ENCODE measurements around the gene PNISR. TPM values are rescaled to one million over a fixed set of nuclear protein-coding genes. Genes with fewer than 3 reads are reported as not detected.

Gene PNISR
- total and polyA plus RNA-seq, 2 of the 13 experiments (the other 11 are each of a cell fraction or from before 2014, with no cell fraction given), result 43.0 to 48.0 TPM

GRCh38 chr6:99359800-99360199 is 65.3 kb downstream of the PNISR start (continued):
- TF ChIP-seq DMTF1 (CRISPR knock-in tag; IDR thresholded peaks at IDR 0.05) (no peak), ZNF142 (CRISPR knock-in tag; IDR thresholded peaks at IDR 0.05) (no peak), ZNF232 (CRISPR knock-in tag; IDR thresholded peaks at IDR 0.05; ENCODE audit: borderline replicate concordance) (no peak)

- DNase-seq (ENCODE audit: low spot score), result no peak
- no TSS peak for BruUV-seq (replicated peaks)
- H3K79me2 ChIP-seq (ENCODE audit: insufficient read depth, low read length), result no peaks in the 10 kb centered on the region
- no peak for FAIRE-seq
- no peak overlapping the region for H3K9ac ChIP-seq (ENCODE audit: insufficient read depth, low read depth, low read length)
- no peaks in the 10 kb centered on the region for H3K4me1 ChIP-seq (ENCODE audit: insufficient read depth, low read length)
- 0% methylated on average over 1 of the region's 1 CpG for WGBS (ENCODE audit: low lambda C conversion rate)
- intact Hi-C loops (cut with micrococcal nuclease; ENCODE audit: unreplicated experiment) (no loop called here), in situ Hi-C loops (cut with HindIII; ENCODE audit: extremely low pct_ligation_motif_present, low pct_unique_long_range_greater_than_20kb) (no loop called here)
- H3K4me2 ChIP-seq (ENCODE audit: low read depth, low read length), result no peak overlapping the region
- H4K20me1 ChIP-seq (ENCODE audit: insufficient read depth, low read length), result no peaks in the 10 kb centered on the region
- H3K27me3 ChIP-seq (ENCODE audit: control insufficient read depth in 1 of 2, insufficient read depth in 2 of 2, low read length in 2 of 2), result peaks cover 0 to 7% of the 10 kb centered on the region in 2 experiments; a peak in 1 of 5 replicates
- H3K4me3 ChIP-seq (replicated peaks in 1 of 3; ENCODE audit: insufficient read depth in 1 of 3, low read depth in 2 of 3, low read length in 3 of 3), result no peak overlapping the region
- no peaks in the 10 kb centered on the region for H3K36me3 ChIP-seq (replicated peaks in 1 of 2; ENCODE audit: control insufficient read depth in 1 of 2, insufficient read depth in 2 of 2, low read length in 2 of 2)
- no peaks in the 10 kb centered on the region for H3K9me3 ChIP-seq (ENCODE audit: low read length)
- H3K27ac ChIP-seq (ENCODE audit: extremely low read length, insufficient read depth, low read length), result no peak overlapping the region
- CTCF ChIA-PET (ENCODE audit: low intra/inter-chr PET ratio, low total read pairs), result no interaction called here
- no peak overlapping the region for H2AFZ ChIP-seq (ENCODE audit: low read length)
- no peak for ATAC-seq
- POLR2A ChIA-PET, result no interaction called here
- no peak for TF ChIP-seq ZNF468 (CRISPR knock-in tag; IDR thresholded peaks at IDR 0.05)
- no peak for TF ChIP-seq GZF1 (CRISPR knock-in tag; IDR thresholded peaks at IDR 0.05)
- no peak for TF ChIP-seq ZKSCAN8 (CRISPR knock-in tag; IDR thresholded peaks at IDR 0.05; ENCODE audit: borderline replicate concordance)
- no peak for TF ChIP-seq SMC3 (IDR thresholded peaks at IDR 0.05; ENCODE audit: low read length)
- no peak for TF ChIP-seq PRDM10 (CRISPR knock-in tag; IDR thresholded peaks at IDR 0.05; ENCODE audit: low read depth)
- no peak for TF ChIP-seq ZFP36L2 (CRISPR knock-in tag; IDR thresholded peaks at IDR 0.05)
- TF ChIP-seq NFIB (CRISPR knock-in tag; IDR thresholded peaks at IDR 0.05; ENCODE audit: borderline replicate concordance), result no peak
- no peak for TF ChIP-seq RBAK (CRISPR knock-in tag; IDR thresholded peaks at IDR 0.05)
- no peak for TF ChIP-seq ATAD3A (CRISPR knock-in tag; IDR thresholded peaks at IDR 0.05)
Measured at GRCh38 chr6:99356641-99357040, 68.5 kb downstream of the PNISR start.

All from HepG2 (cell line).